ENCODE results near the gene PIWIL1.

Gene PIWIL1

DNA sequence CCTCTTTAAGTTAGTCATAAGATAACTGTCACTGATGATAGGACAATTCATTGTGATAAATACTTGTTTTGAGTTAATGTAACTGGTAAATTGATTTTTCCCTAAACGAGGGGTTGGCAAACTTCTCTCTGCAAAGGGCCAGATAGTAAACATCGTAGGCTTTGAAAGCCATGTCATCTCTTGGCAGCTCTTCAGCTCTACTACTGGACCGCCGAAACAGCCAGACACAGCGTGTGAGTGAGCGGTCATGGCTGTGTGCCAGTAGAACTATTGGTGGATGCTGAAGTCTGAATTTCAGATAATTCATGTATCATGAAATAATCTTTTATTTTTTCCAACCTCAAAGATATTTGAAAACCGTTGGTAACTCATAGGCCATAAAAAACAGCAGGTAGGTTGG is 9.9 kb downstream of the PIWIL1 start:
- no peak overlapping the region for H3K4me3 ChIP-seq (ENCODE audit: low read depth, low read length)

DNA sequence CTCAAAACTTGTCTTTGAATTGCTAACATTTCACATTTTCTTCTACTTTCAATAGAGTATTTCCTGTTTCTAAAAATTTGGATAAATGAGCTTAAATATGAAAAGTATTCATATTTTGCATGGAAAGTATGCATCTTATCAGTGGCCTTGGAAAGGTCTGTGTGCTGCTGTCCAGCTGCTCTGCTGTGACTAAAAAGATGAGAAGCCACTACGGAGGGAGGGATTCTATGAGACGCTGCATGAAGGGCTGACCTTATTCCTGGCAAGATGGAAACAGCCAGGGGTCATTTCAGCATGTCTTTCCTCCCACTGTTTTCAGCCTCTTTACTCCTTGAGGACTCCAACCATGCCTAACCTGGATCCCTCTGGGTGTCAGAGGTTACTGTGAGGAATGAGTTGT is 13.0 kb downstream of the PIWIL1 start:
- H3K4me3 ChIP-seq (ENCODE audit: low read depth, low read length) = no peak overlapping the region
- H3K36me3 ChIP-seq (replicated peaks) = no peaks in the 10 kb centered on the region
- in situ Hi-C loops (cut with HindIII; ENCODE audit: low pct_ligation_motif_present, low sequenced_read_pairs) = no loop called here
- no peak overlapping the region for H3K27ac ChIP-seq
- TF ChIP-seq, protein P1, sequence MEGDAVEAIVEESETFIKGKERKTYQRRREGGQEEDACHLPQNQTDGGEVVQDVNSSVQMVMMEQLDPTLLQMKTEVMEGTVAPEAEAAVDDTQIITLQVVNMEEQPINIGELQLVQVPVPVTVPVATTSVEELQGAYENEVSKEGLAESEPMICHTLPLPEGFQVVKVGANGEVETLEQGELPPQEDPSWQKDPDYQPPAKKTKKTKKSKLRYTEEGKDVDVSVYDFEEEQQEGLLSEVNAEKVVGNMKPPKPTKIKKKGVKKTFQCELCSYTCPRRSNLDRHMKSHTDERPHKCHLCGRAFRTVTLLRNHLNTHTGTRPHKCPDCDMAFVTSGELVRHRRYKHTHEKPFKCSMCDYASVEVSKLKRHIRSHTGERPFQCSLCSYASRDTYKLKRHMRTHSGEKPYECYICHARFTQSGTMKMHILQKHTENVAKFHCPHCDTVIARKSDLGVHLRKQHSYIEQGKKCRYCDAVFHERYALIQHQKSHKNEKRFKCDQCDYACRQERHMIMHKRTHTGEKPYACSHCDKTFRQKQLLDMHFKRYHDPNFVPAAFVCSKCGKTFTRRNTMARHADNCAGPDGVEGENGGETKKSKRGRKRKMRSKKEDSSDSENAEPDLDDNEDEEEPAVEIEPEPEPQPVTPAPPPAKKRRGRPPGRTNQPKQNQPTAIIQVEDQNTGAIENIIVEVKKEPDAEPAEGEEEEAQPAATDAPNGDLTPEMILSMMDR (IDR thresholded peaks at IDR 0.05; ENCODE audit: low read depth, low read length, missing control alignments) = no peak
- DNase-seq = no peak
- no peaks in the 10 kb centered on the region for H3K27me3 ChIP-seq (replicated peaks)

More for the DNA sequence above, 9.9 kb downstream of the PIWIL1 start:
- H3K27me3 ChIP-seq (replicated peaks) = no peaks in the 10 kb centered on the region
- no peak for DNase-seq
- no peaks in the 10 kb centered on the region for H3K36me3 ChIP-seq (replicated peaks)
- in situ Hi-C loops (cut with HindIII; ENCODE audit: low pct_ligation_motif_present, low sequenced_read_pairs) = no loop called here
- H3K27ac ChIP-seq = no peak overlapping the region
- TF ChIP-seq, protein P1 (IDR thresholded peaks at IDR 0.05; ENCODE audit: low read depth, low read length, missing control alignments) = no peak

DNA sequence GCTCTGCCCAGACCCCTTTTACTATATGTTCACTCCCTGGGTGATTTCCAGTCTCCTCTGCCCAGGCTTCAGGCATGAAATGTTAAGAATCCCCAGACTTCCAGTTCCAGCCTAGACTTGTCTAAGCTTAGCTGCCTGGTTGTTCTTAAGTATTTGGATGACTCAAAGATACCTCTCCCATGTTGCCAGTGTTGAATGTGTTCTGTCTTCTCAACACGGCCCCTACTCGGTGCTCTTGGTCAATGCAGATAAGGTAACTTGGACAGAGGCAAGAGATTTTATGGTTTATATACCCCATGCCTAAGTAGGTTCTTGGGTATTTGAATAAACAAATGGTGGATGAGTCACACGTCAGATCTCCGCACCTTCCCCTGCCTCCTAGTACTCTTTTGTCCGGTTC is 13.6 kb downstream of the PIWIL1 start:
- DNase-seq = no peak
- H3K27me3 ChIP-seq (replicated peaks) = no peaks in the 10 kb centered on the region
- no peak overlapping the region for H3K4me3 ChIP-seq (ENCODE audit: low read depth, low read length)
- no peaks in the 10 kb centered on the region for H3K36me3 ChIP-seq (replicated peaks)
- TF ChIP-seq, protein P1 (IDR thresholded peaks at IDR 0.05; ENCODE audit: low read depth, low read length, missing control alignments) = no peak
- no peak overlapping the region for H3K27ac ChIP-seq
- in situ Hi-C loops (cut with HindIII; ENCODE audit: low pct_ligation_motif_present, low sequenced_read_pairs) = no loop called here

DNA sequence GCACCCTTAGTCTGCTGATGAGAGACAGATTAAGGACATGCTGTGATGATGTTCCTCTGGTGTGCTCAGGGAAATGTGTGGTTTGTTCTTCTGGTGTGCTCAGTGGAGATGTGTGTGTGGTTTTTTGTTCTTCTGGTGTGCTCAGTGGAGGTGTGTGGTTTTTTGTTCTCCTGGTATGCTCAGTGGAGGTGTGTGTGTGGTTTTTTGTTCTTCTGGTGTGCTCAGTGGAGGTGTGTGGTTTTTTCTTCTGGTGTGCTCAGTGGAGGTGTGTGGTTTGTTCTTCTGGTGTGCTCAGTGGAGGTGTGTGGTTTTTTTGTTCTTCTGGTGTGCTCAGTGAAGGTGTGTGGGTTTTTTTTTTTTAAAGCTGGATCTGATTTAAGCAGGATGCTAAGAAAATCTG is 15.4 kb downstream of the PIWIL1 start:
- Histone ChIP-seq H3K36me3 (replicated peaks) (no peaks in the 10 kb centered on the region), H3K4me3 (ENCODE audit: low read depth, low read length) (no peak overlapping the region), H3K27me3 (replicated peaks) (no peaks in the 10 kb centered on the region), H3K27ac (no peak overlapping the region)
- in situ Hi-C loops (cut with HindIII; ENCODE audit: low pct_ligation_motif_present, low sequenced_read_pairs) = no loop called here
- TF ChIP-seq, protein P1 (IDR thresholded peaks at IDR 0.05; ENCODE audit: low read depth, low read length, missing control alignments) = no peak
- DNase-seq = no peak

DNA sequence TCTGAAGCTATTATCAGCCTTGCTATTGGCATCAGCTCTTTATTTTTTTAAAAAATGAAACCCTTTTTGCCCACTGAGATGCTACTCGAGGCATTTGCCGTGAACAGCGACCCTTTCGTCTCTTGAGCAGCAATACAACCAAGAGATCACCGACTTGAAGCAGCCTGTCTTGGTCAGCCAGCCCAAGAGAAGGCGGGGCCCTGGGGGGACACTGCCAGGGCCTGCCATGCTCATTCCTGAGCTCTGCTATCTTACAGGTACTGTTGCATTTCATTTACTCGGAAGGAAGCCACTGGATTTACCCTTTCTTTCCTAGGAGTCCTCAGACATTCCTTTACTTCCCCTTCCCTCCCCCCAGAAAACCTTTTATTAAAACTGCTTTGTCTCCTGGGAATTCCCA is 16.7 kb downstream of the PIWIL1 start:
- no peak overlapping the region for H3K27ac ChIP-seq
- H3K4me3 ChIP-seq (ENCODE audit: low read depth, low read length) = no peak overlapping the region
- no peaks in the 10 kb centered on the region for H3K36me3 ChIP-seq (replicated peaks)
- H3K27me3 ChIP-seq (replicated peaks) = no peaks in the 10 kb centered on the region
- DNase-seq = no peak
- TF ChIP-seq, protein P1 (IDR thresholded peaks at IDR 0.05; ENCODE audit: low read depth, low read length, missing control alignments) = no peak
- in situ Hi-C loops (cut with HindIII; ENCODE audit: low pct_ligation_motif_present, low sequenced_read_pairs) = no loop called here

DNA sequence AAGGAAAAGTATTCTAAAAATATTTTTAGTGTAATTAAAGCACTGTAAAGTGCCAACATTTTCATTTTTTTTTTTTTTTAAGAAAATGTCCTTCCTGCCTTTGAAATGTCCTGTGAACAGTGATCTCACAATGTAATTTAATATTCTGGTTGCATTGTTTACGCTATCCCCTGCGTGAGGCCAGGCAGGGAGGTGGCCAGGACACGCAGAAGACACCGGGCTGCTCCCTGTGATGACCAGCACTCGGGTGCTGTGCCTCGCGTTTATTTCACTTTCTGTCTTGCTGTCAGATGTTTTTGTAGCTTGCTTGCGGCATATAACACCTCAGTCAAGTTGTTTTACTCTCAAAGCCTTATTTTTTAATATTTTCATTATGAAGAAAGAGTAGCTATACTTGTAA is 18.5 kb downstream of the PIWIL1 start:
- Histone ChIP-seq H3K27me3 (replicated peaks) (no peaks in the 10 kb centered on the region), H3K36me3 (replicated peaks) (no peaks in the 10 kb centered on the region), H3K4me3 (ENCODE audit: low read depth, low read length) (no peak overlapping the region), H3K27ac (no peak overlapping the region)
- no peak for DNase-seq
- TF ChIP-seq, protein P1 (IDR thresholded peaks at IDR 0.05; ENCODE audit: low read depth, low read length, missing control alignments) = no peak
- in situ Hi-C loops (cut with HindIII; ENCODE audit: low pct_ligation_motif_present, low sequenced_read_pairs) = no loop called here
